Coronary artery (tissue), 2 donors: ENCODE data around the gene SESTD1.
"Not testable (repeated sequence)": the region's sequence is repeated elsewhere in the genome, so short reads cannot be mapped to it uniquely, and the experiment has no call there.

Experiments
- DNase-seq: peaks from one replicate; pipeline ENCODE4 v3.0.0-alpha.2; 2017; ENCODE audit warnings: low spot score
- H3K27ac ChIP-seq, 2 donors: fragments of 200-600 bp; sonication (generic); one replicate each; pipeline ENCODE4 v1.5.1; 2016 to 2019
- H3K4me3 ChIP-seq: fragments of 200-600 bp; sonication (generic); 2 replicates; pipeline ENCODE4 v1.5.1; 2016; ENCODE audit warnings: mild to moderate bottlenecking, moderate library complexity
- CTCF ChIP-seq: fragments of 200-600 bp; sonication (generic); IDR thresholded peaks from one replicate; pipeline ENCODE4 v1.5.1; 2019; ENCODE audit warnings: antibody characterized with exemption

The SESTD1 gene

GRCh38 chr2:179250095-179250494 lies 14.5 kb downstream of the SESTD1 start:
- Histone ChIP-seq H3K4me3 (no peak overlapping the region), H3K27ac (no peak overlapping the region)
- TF ChIP-seq CTCF = no peak
- DNase-seq = no peak

GRCh38 chr2:179248024-179248348 lies 16.6 kb downstream of the SESTD1 start:
- DNase-seq = no peak
- no peak overlapping the region for H3K4me3 ChIP-seq
- no peak for TF ChIP-seq CTCF
- no peak overlapping the region for H3K27ac ChIP-seq

GRCh38 chr2:179247318-179248023 lies 17.2 kb downstream of the SESTD1 start:
- Histone ChIP-seq H3K4me3 (no peak overlapping the region), H3K27ac (no peak overlapping the region)
- no peak for DNase-seq
- no peak for TF ChIP-seq CTCF

GRCh38 chr2:179245843-179246242 lies 18.8 kb downstream of the SESTD1 start:
- not testable (repeated sequence) for H3K4me3 ChIP-seq, H3K27ac ChIP-seq, DNase-seq

GRCh38 chr2:179243046-179243445 lies 21.6 kb downstream of the SESTD1 start:
- Histone ChIP-seq H3K27ac (no peak overlapping the region), H3K4me3 (no peak overlapping the region)
- no peak for TF ChIP-seq CTCF
- DNase-seq = no peak

GRCh38 chr2:179240481-179241451 lies 23.9 kb downstream of the SESTD1 start:
- no peak overlapping the region for H3K4me3 ChIP-seq
- H3K27ac ChIP-seq = no peak overlapping the region
- DNase-seq = no peak
- TF ChIP-seq CTCF = no peak

- no peak for TF ChIP-seq CTCF
- no peak for DNase-seq
- Histone ChIP-seq H3K27ac (no peak overlapping the region), H3K4me3 (no peak overlapping the region)
Observed at GRCh38 chr2:179239838-179240237, 24.8 kb downstream of the SESTD1 start.
